Fibroblast of upper back skin (primary cell): ENCODE measurements around the gene PRR5.
A peak's percentile ranks its signal among the peaks of the same experiment; 100 is the strongest.

Experiments used
- DNase-seq: peaks from one replicate; pipeline ENCODE4 v3.0.0-alpha.2; 2013

The PRR5 gene

DNA sequence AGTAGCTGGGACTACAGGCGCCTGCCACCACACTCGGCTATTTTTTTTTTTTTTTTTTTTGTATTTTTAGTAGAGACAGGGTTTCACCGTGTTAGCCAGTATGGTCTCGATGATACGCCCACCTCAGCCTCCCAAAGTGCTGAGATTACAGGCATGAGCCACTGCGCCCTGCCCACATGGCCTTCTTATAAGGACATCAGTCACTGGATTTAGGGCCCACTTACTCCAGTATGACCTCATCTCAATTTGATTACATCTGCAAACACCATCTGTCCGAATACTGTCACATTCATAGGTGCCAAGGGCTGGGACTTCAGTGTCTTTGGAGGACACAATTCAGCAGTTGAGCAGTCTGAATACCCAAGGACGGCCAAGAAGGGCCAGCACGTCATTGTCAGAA lies 8.2 kb upstream of the PRR5 start:
- DNase-seq: no peak

DNA sequence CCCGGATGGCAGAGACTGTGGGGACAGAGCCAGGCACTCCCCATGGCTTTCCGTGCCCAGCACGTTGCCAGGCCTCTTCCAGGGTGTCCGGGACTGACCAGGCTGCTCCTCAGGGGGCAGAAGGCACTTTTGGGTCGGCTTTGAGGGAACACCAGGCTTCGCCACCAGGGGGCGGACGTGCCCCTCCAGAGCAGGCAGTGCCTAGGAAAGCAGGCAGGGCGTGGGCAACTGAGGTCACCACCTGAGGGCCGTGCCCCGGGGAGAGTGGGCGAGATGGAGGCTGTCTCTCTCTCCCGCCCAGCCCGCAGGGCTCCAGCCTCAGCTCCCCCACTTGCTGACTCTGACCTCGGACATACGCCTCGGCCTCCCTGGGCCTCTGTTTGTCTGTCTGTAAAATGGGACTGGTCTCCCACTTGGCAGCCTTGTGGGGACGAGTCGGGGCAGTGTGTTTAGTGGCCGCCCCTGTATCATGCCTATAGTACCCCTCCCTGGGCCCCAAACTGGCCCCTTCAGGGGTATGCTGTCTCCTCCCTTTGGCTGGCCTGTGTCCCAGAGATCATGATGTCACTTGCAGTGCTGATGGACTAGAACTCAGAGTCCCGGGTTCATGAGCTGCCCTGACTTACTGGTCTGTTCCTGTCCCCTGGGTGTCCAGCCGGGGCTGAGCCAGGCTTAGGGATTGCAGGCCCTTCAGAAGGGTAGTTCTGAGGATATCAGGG lies 4.4 kb upstream of the PRR5 start:
- peak; percentile 66 for DNase-seq

DNA sequence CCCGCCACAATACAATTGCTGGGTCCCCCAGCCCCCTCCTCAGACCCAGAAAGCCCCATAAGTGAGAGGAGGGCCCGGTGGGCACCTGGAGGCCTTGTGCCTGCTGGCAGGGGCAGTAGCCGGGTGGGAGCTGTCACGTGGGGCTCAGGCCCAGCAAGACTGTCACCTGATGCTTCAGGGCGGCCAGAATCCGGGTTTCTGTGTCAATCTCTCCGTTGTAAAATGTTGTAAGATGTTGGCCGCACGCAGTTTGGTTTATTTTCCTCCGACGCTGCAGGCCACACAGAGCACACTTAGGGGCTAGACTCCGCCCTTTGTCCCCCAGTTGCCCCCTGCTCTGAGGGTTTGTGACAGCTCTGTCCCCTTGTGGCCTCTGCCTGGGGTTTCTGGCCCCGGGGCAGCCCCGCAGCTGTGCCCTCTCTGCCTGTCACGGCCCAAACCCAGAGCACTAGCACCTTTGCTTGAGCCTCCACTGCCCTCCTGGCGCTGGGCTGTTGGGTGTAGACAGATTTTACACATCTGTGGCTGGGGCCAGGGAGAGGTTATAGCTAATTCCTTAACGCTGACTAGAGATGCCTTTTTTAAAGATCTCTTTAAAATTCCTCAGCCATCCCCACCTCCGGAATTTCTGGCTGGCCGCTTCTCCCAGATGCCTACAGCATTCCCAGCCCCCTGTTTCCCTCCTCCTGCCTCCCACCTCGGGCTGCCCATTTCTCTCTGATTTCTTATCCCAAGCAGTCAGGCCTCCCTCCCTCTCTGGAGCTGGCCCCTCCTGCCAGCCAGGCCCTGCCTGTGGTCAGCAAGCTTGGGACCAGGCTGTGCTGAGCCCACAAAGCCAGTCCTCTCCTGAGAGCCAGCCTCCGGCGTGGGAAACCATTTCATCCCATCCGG lies 3.2 kb upstream of the PRR5 start:
- peak; percentile 96 for DNase-seq

DNA sequence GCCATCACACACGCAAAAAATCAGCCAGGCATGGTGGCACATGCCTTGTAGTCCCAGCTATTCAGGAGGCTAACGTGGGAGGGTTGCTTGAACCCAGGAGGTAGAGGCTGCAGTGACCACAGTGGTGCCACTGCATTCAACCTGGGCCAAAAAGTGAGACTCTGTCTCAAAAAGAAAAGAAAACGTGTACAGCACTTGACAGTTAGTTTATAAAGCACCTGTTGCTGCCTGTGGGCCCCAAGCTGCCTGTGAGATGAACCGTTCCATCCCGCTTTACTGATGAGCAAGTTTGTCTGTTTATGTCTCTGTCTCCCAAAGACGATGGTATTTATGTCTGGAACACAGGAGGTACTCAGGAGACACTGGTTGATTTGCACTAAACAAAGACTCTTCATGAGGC lies 1.5 kb upstream of the PRR5 start:
- DNase-seq: no peak

DNA sequence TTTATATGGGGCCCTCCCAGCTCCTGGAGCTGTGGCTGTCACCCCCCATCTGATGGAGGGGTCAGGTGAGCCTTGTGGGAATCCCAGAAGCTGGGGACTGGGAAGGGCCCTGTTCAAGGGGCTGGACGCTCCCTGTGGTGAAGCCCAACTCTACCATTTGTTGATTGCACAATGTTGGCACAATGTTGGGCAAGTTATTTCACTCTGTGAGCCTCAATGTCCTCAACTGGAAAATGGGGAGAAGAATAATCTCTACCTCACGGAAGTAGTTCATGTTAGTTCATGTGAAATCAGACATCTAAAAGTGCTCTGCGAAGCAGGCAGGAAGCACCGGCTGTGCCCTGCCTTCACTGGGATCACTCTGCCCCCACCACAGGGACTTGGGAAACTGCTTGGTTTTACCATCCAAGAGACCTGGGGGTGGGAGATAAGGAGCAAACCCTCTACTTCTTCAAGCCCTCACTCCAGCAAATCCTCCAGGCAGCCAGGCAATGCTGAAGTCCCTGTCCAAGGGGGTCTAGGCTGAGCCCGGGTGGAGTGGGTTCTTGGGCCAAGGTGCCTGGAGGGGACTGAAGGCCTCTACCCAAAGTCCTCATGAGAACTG lies 715 bp upstream of the PRR5 start:
- no peak for DNase-seq

DNA sequence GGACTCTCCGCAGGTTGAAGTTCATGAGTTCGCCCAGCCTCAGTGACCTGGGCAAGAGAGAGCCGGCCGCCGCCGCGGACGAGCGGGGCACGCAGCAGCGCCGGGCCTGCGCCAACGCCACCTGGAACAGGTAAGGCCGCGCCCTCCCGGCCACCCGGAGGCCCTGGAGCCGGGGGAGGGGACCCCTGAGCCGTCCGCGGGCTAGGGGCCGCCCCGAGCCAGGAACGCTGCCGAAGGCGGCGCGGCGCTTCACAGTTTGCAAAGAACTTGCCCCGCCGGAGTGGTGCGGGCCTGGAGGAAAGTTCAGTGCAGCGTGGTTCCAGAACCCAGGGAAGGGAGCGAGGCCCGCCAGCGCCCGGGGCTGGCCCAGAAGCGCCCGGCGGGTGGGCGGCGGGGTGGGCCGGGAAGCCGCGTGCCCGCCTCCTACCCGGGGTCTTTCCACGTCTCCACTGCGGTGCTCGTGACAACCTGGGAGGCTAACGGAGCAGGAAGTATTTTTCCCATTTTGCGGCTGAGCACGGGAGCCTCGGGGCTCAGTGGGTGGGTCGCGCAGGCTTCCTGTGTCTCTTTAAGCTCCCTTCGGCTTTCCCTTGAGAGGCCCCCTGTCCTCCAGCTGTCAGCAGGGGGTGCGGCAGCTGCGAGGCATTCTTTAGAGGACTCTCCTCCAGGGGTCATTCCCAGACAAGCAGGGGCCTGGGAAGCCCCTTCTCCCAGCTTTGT lies 635 bp downstream of the PRR5 start:
- DNase-seq: peak; percentile 40

DNA sequence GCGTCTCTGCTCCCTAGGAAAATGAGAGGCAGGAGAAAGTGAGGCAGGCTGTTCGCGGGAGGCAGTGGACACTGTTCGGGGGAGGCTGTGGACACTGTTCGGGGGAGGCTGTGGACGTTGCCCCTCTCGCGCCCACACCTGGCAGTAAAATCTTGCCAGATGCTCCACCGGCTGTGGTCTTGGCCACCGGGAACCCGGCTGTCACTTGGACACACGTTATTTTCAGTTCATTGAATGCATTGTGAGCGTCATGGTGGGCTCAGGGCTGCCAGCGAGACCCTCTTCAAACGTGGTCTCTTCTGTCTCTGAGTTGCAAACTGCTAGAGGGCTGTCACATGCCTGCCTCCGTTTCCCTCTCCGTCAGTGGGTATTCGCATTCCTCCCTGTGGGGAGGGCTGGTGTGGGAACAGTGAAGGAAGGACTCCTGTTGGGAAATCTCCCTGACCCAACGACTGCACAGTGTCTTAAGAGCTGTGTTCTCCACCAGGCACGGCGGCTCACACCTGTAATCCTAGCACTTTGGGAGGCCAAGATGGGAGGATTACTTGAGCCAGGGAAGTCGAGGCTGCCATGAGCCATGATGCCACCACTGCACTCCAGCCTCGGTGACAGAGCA lies 1.4 kb downstream of the PRR5 start:
- DNase-seq: no peak

DNA sequence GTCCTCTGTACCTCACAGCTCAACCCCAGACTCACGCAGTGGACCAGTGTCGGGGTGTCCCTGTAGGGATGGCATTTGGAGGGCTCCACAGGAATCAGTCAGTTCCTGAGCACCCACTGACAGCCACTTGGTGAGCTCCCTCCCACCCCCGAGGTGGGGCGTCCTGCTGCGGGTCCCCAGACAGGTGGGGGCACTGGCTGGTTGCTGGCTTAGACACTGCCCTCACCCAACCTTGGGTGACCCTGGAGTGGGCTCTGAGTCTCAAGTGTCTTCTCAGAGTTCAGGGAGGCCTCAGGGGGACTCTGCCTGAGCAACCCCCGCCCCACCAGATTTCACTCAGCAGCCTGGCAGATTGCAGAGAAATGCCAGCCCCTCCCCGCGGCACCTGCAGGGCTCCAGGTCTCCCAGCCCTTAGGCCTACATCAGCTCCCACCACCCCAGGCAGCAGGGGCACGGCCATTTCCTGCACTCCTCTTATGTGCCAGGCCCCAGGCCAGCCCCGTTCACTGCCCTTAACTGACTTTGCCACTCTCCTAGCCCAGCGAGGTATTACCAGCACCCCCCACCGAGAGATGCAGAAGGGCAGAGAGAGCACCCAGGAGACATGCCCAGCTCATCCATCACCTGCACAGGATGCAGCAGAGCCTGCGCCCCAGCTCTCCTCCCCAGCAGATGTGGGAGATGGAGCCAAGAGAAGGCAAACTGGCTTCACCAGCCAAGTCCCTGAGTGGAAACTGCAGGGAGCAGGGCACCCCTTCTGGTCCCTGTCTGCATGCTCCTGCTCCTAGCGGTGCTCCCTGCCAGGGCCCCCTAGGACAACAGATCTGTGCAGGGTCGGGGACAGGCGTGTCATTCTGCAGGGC lies 2.4 kb downstream of the PRR5 start:
- DNase-seq: no peak

DNA sequence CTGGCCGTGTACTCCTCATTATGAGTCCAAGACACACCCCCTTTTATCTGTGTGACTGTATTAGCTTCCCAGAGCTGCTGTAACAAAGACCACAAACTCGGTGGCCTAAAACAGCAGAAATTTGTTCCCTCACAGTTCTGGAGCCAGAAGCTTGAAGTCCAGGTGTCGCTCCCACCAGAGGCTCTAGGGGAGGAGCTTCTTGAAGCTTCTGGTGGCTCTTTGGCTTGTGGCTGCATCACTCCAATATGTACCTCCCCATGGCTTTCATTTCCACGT lies 3.0 kb downstream of the PRR5 start:
- no peak for DNase-seq

DNA sequence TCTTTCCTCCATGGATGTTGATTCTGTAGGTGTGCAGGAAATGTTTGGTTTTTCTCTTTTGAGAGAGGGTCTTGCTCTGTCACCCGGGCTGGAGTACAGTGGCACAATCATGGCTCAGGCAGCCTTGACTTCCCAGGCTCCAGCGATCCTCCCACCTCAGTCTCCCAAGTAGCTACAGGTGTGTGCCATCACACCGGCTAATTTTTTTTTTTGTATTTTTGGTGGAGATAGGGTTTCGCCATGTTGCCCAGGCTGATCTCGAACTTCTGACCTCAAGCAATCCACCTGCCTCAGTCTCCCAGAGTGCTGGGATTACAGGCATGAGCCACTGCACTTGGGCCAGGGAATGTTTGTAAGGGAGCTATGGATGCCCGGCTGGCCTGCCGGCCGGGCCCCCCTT lies 4.5 kb downstream of the PRR5 start:
- no peak for DNase-seq

DNA sequence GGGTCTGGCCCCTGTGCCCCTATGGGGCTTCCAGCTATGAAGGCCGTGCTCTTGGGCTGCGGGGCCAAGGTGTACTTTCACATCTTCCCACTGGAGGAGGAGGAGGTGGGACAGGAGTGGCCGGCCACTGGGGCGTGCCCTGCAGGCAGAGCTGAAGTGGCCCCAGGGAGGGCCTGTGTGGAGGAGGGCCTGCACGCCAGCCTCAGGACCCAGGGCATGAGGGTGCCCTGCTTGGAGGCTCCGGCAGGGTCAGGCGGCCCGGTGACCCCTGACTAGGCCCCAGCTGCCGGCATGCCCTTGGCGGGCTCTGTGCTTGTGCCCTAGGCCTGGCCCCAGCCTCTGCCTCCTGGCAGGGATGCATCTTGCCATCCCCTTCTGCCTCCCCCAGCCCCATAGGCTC lies 5.2 kb downstream of the PRR5 start:
- DNase-seq: no peak

DNA sequence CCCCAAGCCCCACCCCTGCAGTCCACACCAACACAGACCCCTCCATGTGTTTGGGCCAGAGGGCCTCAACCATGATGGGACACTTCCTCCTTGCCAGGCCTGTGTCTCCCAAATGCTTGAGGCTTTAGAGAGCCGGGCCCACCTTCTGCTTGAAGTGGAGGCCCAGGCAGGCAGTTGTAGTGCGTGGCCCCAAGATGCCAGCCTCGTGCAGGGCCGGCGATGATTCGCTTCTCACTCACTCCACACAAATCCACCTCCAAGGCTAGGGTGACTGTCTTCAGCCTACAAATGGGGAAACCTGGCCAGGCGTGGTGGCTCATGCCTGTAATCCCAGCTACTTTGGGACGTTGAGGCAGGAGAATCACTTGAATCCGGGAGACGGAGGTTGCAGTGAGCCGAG lies 5.7 kb downstream of the PRR5 start:
- no peak for DNase-seq

DNA sequence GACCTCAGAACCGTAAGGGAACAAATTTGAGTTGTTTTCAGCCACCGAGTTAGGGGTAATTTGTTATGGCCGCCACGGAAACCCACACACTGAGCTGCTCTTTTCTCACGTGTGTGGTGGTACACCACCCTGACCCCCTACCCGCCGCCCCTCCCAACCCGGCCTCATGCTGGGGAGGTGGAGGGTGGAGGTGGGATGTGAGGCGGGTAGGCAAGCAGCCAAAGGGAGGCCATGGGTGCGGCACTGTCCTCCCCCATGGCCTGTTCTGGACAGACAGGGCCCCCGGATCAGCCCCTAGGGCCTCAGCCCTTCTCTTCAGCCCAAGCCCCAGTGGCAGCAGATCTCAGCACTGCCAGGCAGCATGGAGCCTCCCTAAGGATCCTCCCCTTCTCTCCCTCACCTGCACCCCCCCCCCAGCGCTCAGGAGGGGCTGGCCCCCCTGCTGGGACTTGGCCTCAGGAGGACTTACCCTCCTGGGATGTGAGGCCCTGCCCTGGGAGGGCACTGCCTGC lies 7.9 kb downstream of the PRR5 start:
- no peak for DNase-seq

DNA sequence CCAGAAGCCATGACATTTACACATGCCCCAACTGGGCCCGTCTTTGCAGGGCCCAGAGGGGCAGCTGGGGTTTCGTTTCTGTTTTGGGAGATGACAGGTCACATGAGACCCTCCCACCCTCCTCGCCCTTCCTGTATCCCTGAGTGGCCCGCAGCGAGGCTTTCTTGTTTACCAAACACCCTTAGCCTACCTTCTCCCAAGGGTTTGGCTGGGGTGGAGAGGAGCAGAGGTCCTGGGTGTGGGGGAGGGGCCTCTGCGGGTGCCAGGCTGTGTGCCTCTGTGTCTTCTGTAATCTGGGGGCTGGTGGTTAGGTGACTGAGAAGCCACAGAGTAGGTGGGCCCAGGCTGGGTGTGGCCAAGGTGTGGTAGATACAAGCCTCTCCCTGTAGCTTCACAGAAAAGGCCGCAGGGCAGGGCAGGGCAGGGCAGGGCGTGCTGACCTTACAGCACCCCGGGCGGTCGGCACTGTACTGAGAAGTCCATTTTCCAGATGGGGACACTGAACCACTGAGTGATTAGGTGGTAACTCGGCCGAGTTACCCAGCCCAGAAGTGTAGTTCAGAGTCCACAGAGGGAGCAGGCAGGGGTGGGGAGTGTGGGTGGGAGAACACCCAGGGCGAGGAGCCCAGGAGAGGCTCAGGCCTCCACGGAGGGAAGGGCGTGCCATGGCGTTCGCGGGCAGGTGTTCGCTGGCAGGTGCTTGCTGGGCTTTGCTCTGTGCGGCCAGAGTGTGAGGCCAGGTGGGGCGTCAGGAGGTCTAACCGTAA lies 8.7 kb downstream of the PRR5 start:
- no peak for DNase-seq

DNA sequence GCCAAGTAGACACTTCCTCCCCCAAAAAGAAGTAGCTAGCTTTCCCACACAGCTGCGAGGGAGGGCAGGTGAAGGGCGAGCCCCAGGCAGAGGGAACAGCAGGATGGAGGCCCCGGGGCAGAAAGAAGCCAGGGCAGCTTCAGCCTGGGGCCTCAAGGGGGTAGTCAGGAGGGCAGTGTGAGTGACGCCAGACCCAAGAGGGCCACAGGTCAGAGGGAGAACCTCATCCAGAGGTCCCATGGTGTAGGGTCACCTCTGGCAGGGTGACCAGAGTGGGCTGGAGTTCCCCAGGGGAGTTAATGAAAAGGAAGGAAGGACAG lies 9.2 kb downstream of the PRR5 start:
- DNase-seq: no peak

DNA sequence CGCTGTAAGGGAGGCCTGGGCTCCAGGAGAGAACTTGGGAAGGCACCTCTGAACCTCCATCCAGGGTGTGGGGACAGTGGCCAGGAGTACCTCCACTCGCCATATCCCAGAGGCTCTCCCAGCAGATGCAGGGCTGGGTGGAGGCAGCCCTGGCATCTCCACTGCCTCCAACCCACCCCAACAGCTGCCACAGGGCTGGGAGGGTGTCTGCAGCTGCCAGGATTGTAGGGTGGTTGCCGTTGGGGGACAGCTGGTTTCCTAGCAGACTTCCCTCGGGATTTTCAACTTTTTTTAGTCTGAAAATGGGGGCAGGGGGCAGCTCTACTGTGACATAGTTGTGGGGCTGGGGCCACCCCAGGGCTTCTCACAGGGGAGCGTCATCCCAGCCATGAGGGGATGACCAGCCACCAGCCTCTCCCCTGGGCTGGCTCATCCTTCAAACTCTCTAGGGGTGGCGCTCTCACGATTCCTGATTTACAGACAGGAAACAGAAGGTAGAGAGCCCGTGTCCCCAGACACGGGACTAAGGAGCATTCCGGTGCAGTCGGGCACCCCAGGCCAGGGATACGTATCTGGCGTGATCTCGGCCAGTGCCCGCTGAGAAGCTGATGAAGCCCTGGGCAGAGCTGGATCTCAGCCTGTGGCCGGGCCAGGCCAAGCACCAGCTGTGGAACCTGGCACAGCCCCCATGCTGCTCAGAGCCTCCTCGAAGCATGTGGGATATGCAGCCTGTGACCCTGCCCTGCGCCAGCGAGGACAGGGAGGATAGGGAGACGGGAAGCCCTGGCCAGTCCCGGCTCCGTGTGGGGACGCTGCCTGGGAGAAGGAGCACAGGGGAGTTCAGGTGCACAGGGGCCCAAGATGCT lies 9.9 kb downstream of the PRR5 start:
- DNase-seq: no peak

DNA sequence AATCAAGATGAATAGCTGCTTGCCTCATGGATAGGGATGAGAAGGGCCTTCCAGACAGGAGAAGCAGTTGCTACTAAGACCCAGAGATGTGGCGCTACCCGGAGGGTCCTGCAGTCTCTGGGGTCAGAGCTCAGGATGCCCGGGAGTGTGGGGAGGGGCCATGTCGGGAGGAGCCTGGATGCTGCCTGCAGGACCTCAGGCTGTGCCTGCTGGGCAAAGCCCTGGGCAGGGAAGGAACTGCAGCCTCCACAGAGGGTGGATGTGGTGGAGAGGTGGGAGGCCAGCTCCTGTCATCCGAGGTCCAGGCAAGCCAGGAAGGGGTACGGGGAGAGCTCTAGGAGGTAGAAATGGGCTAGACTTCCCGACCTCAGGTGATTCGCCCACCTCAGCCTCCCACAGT lies 11.0 kb downstream of the PRR5 start:
- no peak for DNase-seq

DNA sequence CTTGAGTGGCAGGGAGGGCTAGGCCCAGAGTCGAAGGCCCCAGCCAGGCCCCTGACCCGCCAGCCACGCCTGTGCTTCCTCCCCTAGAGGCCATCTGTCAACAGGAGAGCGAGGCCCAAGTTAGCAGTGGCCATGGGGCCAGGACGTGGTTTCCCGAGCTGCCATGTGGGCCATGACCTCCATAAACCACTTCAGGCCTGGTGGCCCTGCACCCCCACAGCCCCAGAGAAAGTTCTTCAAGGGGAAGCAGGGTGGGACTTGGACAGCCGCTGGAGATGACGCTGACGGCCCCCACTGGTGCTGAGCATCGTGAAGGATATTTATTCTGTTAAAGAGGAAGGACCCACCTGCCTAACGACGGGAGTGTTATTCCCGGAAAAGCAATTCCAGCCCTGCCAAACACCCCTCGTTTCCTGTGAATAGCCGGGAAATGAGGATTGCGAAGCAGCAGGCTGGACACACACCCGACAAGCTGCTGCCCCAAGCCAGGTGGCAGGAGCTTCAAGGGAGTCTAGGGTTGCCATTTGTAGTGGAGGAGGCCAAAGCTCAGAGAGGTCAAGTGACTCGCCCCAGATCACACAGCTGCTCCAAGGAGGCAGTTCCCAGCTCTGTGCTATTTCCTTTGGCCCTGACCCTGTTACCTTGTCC lies 12.8 kb downstream of the PRR5 start:
- no peak for DNase-seq

DNA sequence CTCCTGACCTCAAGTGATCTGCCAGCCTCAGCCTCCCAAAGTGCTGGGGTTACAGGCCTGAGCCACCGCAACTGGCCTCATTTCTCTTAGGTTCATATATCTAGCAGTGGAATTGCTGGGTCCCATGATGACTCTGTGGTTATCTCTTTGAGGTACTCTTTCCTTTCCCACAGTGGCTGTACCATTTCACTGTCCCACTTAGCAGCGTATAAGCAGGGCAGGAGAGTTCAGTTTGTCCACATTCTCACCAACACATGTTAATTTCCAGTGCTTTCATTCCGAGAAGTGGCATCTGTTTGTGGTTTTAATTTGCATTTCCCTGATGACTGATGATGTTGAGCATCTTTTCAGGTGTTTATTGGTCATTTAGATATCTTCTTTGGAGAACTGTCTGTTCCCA lies 16.4 kb downstream of the PRR5 start:
- DNase-seq: no peak
